Sigmoid colon (tissue), 4 donors: ENCODE measurements around the gene SYK.

Experiments used
- POLR2A ChIP-seq, 2 donors: fragments of 450-650 bp; IDR thresholded peaks; one replicate each; pipeline ENCODE4 v1.6.1; 2016; ENCODE audit warnings: antibody characterized with exemption in 2 of 2, mild to moderate bottlenecking in 2 of 2, moderate library complexity in 2 of 2
- POLR2AphosphoS5 ChIP-seq, 4 donors: sonication (generic); formaldehyde crosslinking; IDR thresholded peaks; one replicate each; pipeline ENCODE4 v1.6.1; 2017; ENCODE audit warnings: antibody characterized with exemption in 4 of 4
- TF ChIP-seq, protein P1 (sequence below), 4 experiments: fragments of 450-650 bp in 3 of 4; fragments of 200-600 bp in 1 of 4; IDR thresholded peaks; one replicate each; pipeline ENCODE4 v1.5.1; 2016 to 2019; ENCODE audit warnings: antibody characterized with exemption in 4 of 4, mild to moderate bottlenecking in 3 of 4, moderate library complexity in 2 of 4

- no peak for TF ChIP-seq POLR2AphosphoS5 (IDR thresholded peaks at IDR 0.05)
- TF ChIP-seq, protein P1, sequence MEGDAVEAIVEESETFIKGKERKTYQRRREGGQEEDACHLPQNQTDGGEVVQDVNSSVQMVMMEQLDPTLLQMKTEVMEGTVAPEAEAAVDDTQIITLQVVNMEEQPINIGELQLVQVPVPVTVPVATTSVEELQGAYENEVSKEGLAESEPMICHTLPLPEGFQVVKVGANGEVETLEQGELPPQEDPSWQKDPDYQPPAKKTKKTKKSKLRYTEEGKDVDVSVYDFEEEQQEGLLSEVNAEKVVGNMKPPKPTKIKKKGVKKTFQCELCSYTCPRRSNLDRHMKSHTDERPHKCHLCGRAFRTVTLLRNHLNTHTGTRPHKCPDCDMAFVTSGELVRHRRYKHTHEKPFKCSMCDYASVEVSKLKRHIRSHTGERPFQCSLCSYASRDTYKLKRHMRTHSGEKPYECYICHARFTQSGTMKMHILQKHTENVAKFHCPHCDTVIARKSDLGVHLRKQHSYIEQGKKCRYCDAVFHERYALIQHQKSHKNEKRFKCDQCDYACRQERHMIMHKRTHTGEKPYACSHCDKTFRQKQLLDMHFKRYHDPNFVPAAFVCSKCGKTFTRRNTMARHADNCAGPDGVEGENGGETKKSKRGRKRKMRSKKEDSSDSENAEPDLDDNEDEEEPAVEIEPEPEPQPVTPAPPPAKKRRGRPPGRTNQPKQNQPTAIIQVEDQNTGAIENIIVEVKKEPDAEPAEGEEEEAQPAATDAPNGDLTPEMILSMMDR (IDR thresholded peaks at IDR 0.05), result no peak
- TF ChIP-seq POLR2A (IDR thresholded peaks at IDR 0.05), result no peak
These were observed 69.8 kb downstream of the SYK start for GRCh38 chr9:90871327-90871935.
